Measurements from ENCODE around the gene FBXL22.

The FBXL22 gene, protein sequence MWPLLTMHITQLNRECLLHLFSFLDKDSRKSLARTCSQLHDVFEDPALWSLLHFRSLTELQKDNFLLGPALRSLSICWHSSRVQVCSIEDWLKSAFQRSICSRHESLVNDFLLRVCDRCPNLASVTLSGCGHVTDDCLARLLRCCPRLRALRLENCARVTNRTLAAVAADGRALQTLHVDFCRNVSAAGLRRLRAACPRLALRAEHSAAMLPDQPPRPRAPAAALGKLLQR

DNA sequence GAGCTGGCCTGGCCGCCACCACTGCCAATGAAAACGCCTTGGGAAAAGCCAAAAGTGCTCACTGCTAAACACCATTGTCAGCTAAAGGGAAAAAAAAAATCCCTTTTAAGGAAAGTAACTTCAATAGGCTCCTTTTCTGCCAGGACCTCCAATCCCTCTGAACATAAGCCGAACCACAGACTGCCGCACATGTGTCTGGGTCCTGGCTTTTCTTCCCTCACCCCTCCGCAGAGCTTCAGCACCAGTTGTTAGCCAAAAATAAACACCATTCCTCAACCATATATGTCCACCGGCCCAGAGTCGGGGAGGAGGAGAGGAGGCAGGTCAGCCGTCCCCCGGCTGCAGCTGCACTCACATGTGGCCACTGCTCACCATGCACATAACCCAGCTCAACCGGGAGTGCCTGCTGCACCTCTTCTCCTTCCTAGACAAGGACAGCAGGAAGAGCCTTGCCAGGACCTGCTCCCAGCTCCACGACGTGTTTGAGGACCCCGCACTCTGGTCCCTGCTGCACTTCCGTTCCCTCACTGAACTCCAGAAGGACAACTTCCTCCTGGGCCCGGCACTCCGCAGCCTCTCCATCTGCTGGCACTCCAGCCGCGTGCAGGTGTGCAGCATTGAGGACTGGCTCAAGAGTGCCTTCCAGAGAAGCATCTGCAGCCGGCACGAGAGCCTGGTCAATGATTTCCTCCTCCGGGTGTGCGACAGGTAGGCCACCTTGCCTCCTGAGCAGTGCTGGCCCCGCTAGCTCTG, at the start of gene FBXL22:
Gene FBXL22, plus strand, starts transcription at position 350 of the 753 bp plus-strand sequence. Its CDS starts 6 bp downstream, at position 356.
- DNase-seq, result no peak

DNA sequence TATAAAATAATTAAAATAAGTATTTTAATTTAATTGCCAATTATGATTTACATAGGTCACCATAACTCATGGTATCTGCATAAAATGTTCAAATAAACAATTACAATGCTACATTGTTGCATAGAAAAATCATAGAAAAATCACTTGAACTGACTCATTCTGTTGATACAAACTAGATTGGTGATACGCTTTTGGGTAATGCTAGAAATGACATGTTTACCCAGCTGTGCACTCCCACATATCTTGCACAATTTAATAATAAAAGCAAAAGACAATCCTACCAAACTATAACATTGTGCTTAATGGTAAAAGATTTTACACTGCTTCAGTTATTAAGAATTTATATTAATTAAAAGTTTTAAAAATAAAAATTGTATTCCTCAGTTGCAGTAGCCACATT, 45.8 kb upstream of the FBXL22 start:
- no peak for DNase-seq

DNA sequence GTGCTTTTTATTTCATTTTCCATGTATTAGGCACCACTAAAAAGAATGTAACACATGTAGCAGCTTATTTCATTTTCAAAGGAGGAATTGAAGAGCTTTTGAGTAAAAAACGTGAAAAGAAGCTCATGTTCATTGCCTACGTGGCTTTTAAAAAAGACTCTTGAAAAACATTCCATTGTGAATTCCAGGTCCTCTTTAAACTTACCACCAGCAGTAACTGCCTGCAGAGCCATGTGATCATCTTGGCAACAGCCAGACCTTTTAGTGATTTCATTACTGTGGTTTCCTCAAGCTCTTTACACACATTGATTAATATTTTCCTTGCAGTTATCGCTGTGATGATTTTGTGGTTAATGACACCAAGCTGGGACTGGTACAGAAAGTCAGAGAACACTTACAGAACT, 43.8 kb upstream of the FBXL22 start:
- DNase-seq, result peak; percentile 20

DNA sequence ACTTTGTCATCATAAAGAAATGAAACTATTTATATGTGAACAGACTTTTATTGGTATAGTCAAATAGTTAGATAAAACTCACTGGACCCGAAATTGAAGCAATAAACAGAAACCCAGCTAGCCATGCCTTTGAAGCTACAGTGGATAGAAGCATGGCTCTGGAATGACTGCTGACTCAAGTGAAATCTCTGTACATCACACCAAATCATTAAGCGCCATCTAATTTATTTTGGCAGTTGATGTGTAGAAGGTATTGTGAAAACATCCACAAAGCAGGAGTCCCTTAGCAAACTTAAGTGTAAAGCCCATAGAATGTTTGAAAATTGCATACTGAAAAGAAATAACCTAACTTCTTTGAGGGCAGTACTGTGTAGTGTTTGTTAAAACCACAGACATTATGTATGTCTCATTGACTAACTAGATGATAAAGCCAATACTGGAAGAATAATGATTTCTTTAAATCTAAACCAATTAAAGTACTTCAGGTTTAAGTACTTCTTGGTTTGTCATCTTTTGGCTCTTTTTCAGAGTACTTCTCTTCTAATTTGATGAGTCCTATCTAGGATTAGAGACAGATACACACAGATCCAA, 42.8 kb upstream of the FBXL22 start:
- DNase-seq, result no peak

DNA sequence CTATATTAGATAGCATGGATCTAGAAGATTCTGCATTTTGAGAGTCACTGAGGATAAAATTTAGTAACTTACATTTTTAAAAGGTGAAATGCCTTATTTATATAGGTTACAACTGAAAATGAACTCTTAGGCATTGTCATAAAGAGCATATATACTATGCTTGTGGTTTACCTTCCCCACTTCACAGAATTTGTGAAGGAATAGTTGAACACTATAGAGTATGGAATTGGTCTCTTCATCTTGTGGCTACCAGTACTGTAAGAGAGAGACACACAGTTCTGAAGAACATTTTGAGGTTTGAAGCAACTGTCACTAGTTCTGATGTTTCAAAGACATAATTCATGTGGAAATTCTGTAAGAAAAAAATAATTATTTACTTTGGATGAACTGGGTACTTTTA, 41.7 kb upstream of the FBXL22 start:
- no peak for DNase-seq

DNA sequence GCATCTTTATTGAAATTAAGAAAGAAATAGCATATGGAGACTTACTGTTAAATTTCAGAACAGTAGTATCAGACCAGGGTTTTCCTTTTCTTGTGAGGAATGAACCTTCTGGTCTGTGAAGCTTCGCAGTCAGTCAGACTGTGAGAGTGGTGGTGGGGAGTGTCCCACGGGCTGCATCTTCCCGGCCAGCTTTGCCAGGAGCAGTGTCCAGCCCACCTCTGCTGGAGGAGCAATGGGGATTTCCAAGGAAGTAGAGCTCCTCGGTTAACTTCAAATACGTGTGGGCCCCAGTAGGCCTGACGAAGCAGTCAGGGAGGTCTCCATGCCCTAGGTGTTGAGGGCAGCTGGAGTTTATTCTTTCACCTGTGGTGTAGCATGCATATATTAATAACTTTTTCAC, 40.9 kb upstream of the FBXL22 start:
- DNase-seq, result no peak

DNA sequence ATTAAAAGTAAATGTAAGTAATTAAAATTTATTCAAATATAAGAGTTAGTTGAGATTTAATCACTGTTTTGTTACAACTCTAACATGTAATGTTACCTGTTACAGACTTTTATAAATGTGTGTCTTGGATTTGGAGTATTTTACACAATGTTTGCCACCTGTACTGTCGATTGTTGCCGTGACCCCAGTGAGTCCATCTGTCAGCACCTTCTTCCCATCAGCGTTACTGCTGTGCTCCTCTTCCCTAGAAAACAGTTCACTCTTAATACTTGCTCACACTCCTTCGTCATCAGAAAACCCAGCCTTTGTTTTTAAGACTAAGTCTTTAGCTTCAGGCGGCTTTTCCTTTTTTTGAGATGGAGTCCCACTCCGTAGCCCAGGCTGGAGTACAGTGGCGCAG, 40.5 kb upstream of the FBXL22 start:
- no peak for DNase-seq

DNA sequence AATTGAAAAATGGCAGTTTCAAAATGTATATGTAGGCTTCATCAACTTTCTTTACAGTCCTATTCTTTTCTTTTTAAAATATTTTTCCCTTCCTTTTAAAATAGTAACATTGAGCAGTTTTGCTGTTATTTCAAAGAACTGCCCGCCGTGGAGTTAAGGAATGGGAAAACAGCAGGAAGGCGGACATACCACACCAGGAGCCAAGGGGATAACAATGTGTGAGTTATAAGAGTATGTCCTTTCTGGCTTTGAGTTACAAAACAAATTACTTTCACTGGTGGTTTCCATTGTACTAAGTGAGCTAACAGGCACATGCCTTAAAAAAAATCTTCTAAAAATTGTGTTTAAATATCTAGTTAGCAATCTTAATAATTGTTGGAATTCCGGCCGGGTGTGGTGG, 37.4 kb upstream of the FBXL22 start:
- DNase-seq, result no peak

DNA sequence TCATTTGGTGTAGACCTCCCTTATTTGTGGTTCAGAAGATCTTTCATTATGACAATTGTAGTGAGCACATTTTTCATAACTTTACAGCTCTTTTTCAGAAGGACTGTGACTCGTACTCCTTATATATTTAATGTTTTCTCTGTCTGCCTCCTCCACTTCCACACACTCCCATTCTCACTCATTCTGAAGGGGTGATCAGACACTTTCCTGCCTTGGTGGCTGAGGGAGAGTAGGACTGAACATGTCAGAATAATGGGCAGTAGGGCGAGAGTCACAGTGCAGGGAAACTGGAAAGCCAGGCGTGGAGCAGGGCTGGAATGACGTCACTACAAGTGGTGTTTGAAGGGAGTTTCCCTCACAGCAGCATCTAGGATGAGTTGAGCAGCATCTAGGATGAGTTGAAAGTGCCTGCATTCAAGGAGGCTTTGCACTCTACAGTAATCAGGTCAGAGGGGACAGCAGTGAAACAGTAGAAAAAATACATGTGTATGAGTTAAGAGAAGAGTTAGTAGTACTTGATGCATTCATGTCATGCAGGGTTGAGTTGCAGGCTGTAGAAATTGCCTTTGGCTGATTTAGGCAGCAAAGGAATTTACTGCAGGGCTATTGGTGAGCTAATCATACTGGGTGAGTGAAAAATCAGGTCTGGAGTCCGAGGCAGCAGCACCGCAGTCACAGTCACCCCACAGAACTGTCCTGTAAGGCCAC, 36.3 kb upstream of the FBXL22 start:
- no peak for DNase-seq

DNA sequence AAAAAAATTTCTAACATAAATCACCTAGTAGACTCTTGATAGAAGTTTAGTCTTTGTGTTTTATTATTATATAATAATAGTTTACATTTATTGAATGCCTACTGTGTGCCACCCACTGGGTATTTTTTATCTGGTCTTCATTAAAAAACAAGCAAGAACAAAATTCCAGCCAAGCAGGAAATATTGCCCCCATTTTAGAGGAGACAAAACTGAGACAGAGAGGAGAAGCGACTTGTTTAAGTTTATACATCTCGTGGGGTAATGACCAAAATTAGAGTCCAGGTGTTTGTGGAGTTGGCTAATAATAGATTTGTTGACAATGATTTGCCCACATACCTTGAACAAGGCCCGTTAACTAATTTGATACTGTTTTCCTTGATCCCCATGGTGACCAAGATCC, 33.1 kb upstream of the FBXL22 start:
- no peak for DNase-seq

DNA sequence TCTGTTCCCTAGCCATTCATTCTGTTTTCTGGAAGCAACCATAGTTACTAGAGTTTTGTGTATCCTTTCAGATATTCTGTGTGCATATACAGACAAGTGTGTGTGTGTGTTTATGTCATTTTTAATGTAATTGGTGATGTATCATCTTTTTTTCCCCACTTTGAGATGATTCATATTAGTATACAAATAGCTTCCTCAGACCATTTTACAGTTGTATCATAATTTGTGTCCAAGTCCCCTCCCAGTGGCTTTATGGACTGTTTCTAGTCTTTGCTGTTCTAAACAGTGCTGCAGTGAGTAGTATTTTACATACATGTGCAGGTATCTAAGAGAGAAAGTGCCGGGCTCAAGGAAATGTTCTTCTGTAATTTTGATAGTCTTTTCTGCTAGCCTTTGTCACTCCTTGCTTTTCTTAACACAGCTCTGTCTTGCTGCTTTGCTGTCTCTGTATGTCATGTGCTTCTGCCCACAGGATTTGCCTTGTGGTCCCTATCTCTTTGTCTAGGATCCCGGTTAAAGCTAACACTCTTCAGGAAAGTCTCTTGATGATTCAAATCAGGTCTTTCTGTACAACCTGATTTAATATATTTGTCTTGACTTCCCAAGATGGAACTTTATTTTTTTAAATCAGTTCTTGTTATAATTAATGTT, 31.5 kb upstream of the FBXL22 start:
- no peak for DNase-seq

DNA sequence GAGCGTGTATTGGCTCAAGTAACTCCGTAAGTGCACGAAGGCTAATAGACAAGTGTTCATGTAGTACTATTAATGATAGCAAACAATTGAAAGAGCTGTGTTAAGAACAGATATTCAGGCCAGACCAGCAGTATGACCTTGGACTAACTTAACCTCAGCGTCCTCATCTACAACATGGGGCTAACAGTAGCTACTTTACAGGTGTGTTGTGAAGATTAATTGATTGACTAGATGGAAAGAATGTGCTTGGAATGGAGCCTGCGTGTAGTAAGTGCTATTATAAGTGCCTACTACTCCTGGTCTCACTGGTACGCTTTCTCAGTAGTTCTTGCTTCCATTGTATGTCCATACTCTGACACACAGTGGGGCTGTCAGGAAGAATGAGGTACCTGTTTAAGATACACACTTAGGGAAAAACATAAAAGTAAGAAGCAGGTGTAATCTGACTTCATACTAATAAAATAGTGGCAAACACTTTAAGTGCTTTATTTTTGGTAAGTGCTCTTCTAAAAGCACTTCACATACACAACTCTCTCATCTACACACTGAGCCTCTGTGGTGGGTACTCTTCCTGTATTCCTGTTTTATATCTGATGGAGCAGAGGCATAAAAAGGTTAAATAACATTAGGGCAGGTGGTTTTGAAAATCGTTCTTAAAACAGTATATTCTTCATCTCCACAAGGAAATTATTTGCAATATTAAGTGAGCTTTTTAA, 24.3 kb upstream of the FBXL22 start:
- DNase-seq, result no peak

DNA sequence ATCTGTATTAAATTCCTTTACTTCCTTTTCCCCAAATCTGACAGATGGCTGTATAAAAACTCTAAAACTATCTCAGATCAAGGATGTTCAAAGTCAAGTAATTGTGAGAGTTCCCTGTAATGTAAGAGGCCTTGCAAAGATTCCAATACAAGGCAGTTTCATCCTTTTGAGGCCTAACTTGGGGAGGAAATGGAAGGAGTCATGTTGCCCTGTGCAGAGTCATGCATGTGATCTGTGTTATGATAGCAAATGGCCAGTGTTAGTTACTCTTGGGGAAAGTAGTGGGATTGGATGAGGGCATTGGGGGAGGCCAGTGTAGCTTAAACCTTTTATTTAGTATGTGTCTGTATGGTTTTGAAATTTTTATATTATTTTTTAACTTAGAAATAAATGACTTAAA, 23.7 kb upstream of the FBXL22 start:
- DNase-seq, result no peak

DNA sequence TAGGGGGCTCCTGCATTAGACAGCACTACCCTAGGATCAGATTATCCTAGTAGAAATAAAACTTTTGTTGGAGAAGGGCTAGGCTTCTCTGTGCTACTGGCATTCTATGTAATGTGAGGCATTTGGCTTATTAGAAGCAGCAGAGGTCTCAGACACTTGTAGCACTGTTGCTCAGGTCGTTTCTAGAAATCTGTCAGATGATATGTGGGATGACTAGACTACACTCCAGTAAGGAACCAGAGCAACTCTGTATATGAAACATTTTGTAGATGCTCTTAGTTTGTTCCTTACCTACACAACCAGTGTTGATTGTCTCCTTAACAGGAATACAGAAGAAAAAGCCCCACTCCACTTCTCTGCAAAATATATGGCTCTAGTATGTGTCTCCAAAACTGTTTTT, 21.9 kb upstream of the FBXL22 start:
- DNase-seq, result no peak

DNA sequence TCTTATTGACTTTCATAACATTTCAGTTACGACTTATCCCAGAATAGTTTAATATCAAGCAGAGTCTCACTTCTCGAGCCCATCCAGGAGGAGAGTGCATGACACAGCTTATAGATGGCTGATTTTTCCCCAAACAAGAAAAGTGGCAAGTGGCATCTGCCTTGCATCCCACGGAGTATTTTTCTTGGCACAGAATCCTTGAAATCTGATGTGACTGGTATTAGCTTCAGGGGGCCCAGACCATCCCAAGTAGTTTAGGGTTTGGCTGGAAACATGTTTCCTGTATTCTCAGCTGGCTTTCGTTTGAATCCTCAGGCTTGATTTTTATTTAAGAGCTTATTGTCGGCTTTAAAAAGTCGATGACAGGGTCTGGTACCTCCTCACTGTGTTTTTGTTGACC, 20.7 kb upstream of the FBXL22 start:
- no peak for DNase-seq

DNA sequence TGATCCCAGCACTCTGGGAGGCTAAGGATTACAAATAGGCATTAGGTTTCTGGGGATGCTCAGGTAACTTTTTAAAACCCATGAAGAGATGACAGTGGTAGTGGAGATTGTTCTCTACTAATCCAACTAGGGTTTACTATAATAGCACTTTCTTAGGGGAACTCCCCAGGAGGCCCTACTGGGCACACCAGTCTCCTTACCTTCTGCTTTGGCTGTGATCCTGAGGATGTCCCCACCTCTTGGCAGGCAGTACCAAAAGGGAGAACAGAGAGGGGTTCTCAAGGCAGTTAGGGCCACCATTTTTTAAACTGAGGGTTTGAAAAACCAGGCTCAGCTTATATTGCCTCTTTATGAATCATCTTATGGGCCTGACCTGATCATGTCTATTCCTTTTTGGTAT, 15.0 kb upstream of the FBXL22 start:
- no peak for DNase-seq

DNA sequence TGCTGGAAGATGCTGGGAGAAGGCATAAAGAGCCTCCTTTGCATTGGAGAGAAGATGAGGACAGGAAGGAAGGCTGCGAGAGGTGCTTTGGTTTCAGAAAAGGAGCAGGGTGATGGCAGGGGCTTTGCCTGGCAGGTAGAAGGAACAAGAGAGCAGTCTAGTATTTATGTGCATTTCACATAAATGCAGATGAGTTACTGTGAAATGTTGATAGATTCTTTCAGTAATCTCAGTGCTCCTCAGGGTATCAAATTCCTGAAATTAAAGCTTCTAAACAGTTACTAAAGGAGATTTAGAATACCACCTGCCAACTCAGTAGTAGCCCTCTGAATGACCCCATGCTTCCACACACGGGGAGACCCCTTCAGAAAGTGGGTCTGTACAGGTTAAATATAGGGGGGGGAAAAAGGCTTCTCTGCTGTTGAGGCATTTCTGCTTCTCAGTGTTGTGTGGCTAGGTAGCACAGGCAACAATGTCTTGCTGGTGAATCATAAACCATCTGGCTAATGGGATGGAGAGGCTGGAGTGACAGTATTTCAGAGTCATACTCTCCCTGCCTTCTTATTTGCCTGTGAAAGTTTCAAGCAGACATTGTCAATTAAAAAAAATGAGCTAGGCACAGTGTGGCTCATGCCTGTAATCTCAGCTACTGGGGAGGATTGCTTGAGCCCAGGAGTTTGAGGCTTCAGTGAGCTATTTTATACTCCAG, 14.3 kb upstream of the FBXL22 start:
- no peak for DNase-seq

DNA sequence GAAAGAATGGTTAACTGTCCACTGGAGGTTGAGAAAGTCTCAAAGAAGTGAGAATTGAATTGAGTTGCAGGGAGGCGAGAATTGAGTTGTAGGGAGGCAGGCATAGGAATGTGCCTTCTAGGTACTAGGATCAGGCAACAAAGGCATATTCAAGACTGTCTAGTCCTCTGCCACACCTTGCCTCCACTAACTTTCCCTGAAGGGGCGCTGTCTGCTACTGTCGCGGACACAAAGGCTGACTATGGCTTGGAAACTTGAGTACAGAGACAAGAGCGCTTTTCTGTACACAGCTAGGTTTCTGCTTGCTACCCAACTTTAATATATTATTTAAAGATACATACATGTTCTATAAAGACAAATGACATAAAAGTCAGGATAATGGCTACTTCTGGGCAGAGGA, 10.4 kb upstream of the FBXL22 start:
- DNase-seq, result no peak

DNA sequence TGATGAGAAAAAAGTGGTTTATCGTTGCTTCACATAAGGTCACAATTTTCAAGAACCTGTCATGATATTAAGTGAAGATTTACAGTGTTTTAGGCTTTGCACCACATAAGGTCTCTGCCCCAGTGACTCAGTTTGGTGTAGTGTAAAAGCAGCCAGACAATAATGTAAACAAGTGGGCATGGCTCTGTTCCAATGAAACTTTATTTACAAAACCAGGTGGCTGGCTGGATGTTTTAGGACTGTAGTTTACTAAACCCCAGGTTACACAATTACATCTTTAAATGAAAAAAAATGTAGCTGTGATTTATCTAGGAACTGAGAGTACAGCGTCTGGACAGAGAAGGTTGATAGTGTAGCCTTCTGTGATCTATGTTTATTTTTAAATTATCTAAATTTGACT, 9.7 kb upstream of the FBXL22 start:
- no peak for DNase-seq

DNA sequence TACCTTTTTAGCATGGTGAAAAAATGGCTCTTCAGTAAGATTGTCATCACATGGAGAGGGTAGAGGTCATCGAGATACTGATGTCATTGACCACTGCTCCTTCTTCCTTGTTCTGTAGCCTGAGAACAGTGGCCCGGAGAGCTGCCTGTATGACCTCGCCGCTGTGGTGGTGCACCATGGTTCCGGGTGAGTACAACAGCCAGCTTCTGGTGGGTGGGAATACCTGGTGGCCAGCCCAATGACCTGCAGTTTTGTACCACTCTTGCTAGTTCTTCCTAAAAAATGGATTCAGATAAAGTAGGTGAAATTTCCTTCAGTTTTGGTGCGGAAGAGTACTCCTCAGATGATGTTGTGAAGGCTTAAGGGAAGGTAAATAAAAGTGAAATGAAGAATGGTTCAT, 8.4 kb upstream of the FBXL22 start:
- DNase-seq, result no peak

DNA sequence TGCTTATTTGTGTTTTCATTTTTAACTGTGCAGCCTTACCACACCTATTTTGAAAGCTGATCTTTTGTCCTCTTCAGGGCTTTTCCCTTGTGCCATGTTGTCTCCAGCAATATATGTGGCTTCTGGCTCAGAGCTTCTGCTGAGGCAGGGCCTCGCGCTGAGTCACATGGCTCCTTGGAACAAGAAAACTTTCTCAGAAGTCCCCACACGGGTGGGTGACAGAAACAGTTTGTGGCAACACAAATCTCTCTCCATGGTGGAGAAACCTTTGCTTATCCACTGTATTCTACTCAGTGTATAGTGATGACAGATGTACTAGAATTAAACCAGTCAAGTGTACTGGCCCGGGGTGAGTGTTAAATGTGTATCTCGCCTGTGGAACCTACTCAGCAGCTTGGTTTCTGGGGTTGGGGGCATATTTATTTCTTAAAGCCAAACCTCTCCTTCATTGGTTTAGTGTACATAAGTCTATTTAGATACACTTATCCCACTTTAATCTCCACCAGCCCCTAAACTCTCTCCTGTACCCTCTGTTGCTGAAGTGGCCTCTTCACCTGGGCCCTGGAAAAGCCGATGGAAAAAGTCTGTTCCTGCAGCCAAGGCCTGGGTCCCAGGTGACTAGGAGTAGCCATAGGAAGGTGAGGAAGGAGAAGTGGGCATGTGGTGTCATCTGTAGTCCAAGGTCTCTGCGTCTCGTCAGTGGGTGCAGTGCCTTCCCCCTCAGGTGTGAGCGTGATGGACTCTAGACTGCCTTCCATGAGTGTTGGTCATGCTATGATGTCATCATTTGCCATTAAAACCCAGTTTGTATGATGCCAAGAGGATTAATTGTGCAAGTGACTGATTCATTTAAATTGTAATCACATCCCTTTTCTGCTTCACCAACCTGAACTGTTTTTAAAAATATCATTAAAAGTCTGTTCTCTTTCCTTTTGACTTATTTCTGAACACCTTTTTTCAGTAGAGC, 3.2 kb upstream of the FBXL22 start:
- no peak for DNase-seq

Measured in MV-4-11 (cell line).